ENCODE results near the gene NCF4.

DNA sequence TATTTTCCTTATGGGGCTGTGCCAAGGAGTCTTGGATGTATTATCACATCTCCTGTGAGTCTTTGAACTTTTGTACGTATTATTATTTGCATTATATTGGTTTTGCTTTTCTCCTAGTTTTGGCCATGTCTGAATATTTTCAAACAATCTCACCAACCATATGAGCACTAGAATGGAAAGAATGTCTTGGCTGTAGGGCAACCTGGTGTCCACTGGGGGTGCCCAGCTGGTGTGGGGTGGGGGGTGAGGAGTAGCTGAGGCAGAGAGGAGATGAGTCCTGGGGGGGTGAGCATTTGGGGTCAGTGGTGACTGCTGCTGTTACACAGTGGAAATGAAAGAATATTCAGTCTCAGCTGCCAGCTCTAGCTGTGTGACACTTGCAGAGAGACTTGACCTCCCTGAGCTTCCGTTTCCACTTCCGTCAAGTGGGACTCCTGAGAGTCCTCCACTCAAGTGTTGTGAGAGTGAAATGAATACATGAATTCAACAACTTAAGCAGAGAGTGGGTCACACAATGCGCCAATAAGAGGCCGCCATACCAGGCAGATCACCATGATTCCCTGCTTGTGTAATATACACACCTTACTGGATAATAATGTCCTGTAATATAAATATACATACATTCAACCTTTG is 31.3 kb upstream of the NCF4 start:
- TF ChIP-seq POLR2A (IDR thresholded peaks at IDR 0.05), result no peak
- TF ChIP-seq, protein P1, sequence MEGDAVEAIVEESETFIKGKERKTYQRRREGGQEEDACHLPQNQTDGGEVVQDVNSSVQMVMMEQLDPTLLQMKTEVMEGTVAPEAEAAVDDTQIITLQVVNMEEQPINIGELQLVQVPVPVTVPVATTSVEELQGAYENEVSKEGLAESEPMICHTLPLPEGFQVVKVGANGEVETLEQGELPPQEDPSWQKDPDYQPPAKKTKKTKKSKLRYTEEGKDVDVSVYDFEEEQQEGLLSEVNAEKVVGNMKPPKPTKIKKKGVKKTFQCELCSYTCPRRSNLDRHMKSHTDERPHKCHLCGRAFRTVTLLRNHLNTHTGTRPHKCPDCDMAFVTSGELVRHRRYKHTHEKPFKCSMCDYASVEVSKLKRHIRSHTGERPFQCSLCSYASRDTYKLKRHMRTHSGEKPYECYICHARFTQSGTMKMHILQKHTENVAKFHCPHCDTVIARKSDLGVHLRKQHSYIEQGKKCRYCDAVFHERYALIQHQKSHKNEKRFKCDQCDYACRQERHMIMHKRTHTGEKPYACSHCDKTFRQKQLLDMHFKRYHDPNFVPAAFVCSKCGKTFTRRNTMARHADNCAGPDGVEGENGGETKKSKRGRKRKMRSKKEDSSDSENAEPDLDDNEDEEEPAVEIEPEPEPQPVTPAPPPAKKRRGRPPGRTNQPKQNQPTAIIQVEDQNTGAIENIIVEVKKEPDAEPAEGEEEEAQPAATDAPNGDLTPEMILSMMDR (IDR thresholded peaks at IDR 0.05), result no peak

Measured in esophagus squamous epithelium (tissue), 4 donors.